ENCODE data around the gene CCDC146.
"Not testable (repeated sequence)": the region's sequence is repeated elsewhere in the genome, so short reads cannot be mapped to it uniquely, and the experiment has no call there.

CCDC146 gene

GRCh38 chr7:77247206-77247850, 124.9 kb downstream of the CCDC146 start:
- DNase-seq, result peak; percentile 64

- no peak for DNase-seq
Measured at GRCh38 chr7:77248154-77248553, 125.7 kb downstream of the CCDC146 start.

- DNase-seq, result no peak
Measured at GRCh38 chr7:77252506-77252905, 130.1 kb downstream of the CCDC146 start.

- DNase-seq, result no peak
Measured at GRCh38 chr7:77253151-77253550, 130.7 kb downstream of the CCDC146 start.

- no peak for DNase-seq
Measured at GRCh38 chr7:77254429-77254828, 132.0 kb downstream of the CCDC146 start.

- no peak for DNase-seq
Measured at GRCh38 chr7:77254915-77255314, 132.5 kb downstream of the CCDC146 start.

- DNase-seq, result no peak
Measured at GRCh38 chr7:77258014-77258413, 135.6 kb downstream of the CCDC146 start.

- DNase-seq, result no peak
Measured at GRCh38 chr7:77258593-77258992, 136.2 kb downstream of the CCDC146 start.

GRCh38 chr7:77262316-77262715, 139.9 kb downstream of the CCDC146 start:
- DNase-seq, result no peak

GRCh38 chr7:77265666-77266065, 143.3 kb downstream of the CCDC146 start:
- DNase-seq, result no peak

GRCh38 chr7:77266291-77266794, 143.9 kb downstream of the CCDC146 start:
- DNase-seq, result no peak

GRCh38 chr7:77269360-77270093, 147.1 kb downstream of the CCDC146 start:
- no peak for DNase-seq

- DNase-seq, result no peak
Measured at GRCh38 chr7:77270094-77270480, 147.7 kb downstream of the CCDC146 start.

GRCh38 chr7:77271766-77272165, 149.4 kb downstream of the CCDC146 start:
- DNase-seq, result no peak

GRCh38 chr7:77275663-77276062, 153.2 kb downstream of the CCDC146 start:
- DNase-seq, result not testable (repeated sequence)

GRCh38 chr7:77276120-77276519, 153.7 kb downstream of the CCDC146 start:
- no peak for DNase-seq

GRCh38 chr7:77281780-77282478, 159.5 kb downstream of the CCDC146 start:
- peak; percentile 38 for DNase-seq

- DNase-seq, result no peak
Measured at GRCh38 chr7:77282897-77283296, 160.5 kb downstream of the CCDC146 start.

GRCh38 chr7:77284005-77284404, 161.6 kb downstream of the CCDC146 start:
- DNase-seq, result no peak

GRCh38 chr7:77284616-77285015, 162.2 kb downstream of the CCDC146 start:
- no peak for DNase-seq

- no peak for DNase-seq
Measured at GRCh38 chr7:77288676-77289320, 166.4 kb downstream of the CCDC146 start.

GRCh38 chr7:77289387-77289786, 167.0 kb downstream of the CCDC146 start:
- no peak for DNase-seq

GRCh38 chr7:77290425-77290824, 168.0 kb downstream of the CCDC146 start:
- DNase-seq, result no peak

Measured in right hindlimb (tissue), 1 donor.